Vagina (tissue), 2 donors: Measurements from ENCODE around the gene SZT2. TPM values are rescaled to one million over a fixed set of nuclear protein-coding genes. Genes with fewer than 3 reads are reported as not detected.
"Not testable (repeated sequence)": the region's sequence is repeated elsewhere in the genome, so short reads cannot be mapped to it uniquely, and the experiment has no call there.

Experiments used
- DNase-seq, 2 donors: peaks; one replicate each; pipeline ENCODE4 v3.0.0-alpha.2; 2017; ENCODE audit errors: extremely low spot score in 2 of 2
- H3K27ac ChIP-seq: fragments of 200-600 bp; sonication (generic); one replicate; pipeline ENCODE4 v1.5.1; 2019
- H3K27me3 ChIP-seq: fragments of 200-600 bp; sonication (generic); one replicate; pipeline ENCODE4 v1.5.1; 2019
- H3K36me3 ChIP-seq, 2 donors: fragments of 200-600 bp; sonication (generic); one replicate each; pipeline ENCODE4 v1.5.1; 2017 to 2019
- H3K4me1 ChIP-seq: fragments of 200-600 bp; sonication (generic); one replicate; pipeline ENCODE4 v1.5.1; 2019
- H3K4me3 ChIP-seq, 2 donors: fragments of 200-600 bp; sonication (generic); 1 replicate in 1 of 2; 2 replicates in 1 of 2; pipeline ENCODE4 v1.5.1; 2016 to 2019
- H3K9me3 ChIP-seq: fragments of 200-600 bp; sonication (generic); one replicate; pipeline ENCODE4 v1.5.1; 2019
- POLR2A ChIP-seq, 2 donors: fragments of 450-650 bp; IDR thresholded peaks; one replicate each; pipeline ENCODE4 v1.6.1; 2017; ENCODE audit warnings: antibody characterized with exemption in 2 of 2, mild to moderate bottlenecking in 2 of 2, moderate library complexity in 2 of 2
- POLR2AphosphoS5 ChIP-seq, 2 donors: sonication (generic); formaldehyde crosslinking; IDR thresholded peaks; one replicate each; pipeline ENCODE4 v1.9.0; 2017; ENCODE audit warnings: antibody characterized with exemption in 2 of 2, mild to moderate bottlenecking in 2 of 2, low read depth in 1 of 2; ENCODE audit not compliant: insufficient read depth in 1 of 2
- intact Hi-C: fragments of 100-400 bp; cut with DNase I; formaldehyde crosslinking; loops from one replicate; pipeline ENCODE4 v1.15.1; 2023
- total RNA-seq: library from RNA; depleted of rRNA; stranded (reverse); fragments of >200 nt; gene quantifications from one replicate; pipeline ENCODE4 v1.2.3, GENCODE V29; 2016
- TF ChIP-seq, protein P1 (sequence below), 3 experiments: fragments of 450-650 bp in 2 of 3; fragments of 200-600 bp in 1 of 3; sonication (generic) in 1 of 3; IDR thresholded peaks; one replicate each; pipeline ENCODE4 v1.5.1; 2017 to 2019; ENCODE audit warnings: antibody characterized with exemption in 3 of 3, mild to moderate bottlenecking in 2 of 3, moderate library complexity in 2 of 3

SZT2 gene
- total RNA-seq, 1 donor from 2014 or later, result 42.5 TPM

DNA sequence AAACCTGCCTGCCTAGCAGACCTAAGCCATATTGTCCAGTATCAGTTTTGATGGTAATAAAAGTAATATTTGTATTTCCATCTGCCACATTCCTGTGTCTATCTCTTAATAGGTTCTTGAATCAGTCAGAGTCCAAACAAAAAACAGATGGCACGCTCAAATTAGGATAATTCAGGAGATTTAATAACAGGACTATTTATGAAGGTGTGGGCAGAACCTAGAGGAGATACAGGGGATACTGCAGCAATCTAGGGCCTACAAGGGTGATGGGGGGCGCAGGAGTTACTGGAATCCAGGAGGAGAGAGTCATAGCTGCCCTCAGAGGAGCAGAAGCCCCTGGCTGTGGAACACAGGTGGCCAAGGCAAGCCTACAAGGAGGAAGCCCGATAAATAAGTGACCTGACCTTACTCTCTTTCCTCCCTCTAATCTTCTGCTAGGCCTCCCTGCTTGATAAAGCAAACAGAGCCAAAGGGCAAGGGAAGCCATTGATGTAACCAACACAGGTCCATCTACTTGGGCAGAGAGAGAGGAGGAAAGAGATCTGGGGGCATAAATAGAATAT lies 75.9 kb downstream of the SZT2 start:
- no peaks in the 10 kb centered on the region for H3K4me1 ChIP-seq
- H3K4me3 ChIP-seq, result no peak overlapping the region
- H3K36me3 ChIP-seq, result no peaks in the 10 kb centered on the region
- H3K9me3 ChIP-seq, result no peaks in the 10 kb centered on the region
- intact Hi-C loops, result no loop called here
- TF ChIP-seq POLR2A (IDR thresholded peaks at IDR 0.05) (no peak), POLR2AphosphoS5 (IDR thresholded peaks at IDR 0.05; ENCODE audit: insufficient read depth in 1 of 2, low read depth in 1 of 2) (no peak)
- TF ChIP-seq, protein P1, sequence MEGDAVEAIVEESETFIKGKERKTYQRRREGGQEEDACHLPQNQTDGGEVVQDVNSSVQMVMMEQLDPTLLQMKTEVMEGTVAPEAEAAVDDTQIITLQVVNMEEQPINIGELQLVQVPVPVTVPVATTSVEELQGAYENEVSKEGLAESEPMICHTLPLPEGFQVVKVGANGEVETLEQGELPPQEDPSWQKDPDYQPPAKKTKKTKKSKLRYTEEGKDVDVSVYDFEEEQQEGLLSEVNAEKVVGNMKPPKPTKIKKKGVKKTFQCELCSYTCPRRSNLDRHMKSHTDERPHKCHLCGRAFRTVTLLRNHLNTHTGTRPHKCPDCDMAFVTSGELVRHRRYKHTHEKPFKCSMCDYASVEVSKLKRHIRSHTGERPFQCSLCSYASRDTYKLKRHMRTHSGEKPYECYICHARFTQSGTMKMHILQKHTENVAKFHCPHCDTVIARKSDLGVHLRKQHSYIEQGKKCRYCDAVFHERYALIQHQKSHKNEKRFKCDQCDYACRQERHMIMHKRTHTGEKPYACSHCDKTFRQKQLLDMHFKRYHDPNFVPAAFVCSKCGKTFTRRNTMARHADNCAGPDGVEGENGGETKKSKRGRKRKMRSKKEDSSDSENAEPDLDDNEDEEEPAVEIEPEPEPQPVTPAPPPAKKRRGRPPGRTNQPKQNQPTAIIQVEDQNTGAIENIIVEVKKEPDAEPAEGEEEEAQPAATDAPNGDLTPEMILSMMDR (IDR thresholded peaks at IDR 0.05), result no peak
- DNase-seq, result no peak
- no peaks in the 10 kb centered on the region for H3K27me3 ChIP-seq
- H3K27ac ChIP-seq, result no peak overlapping the region

- intact Hi-C loops, result no loop called here
- Histone ChIP-seq H3K4me3 (no peak overlapping the region), H3K9me3 (no peaks in the 10 kb centered on the region), H3K27ac (no peak overlapping the region), H3K4me1 (no peaks in the 10 kb centered on the region), H3K27me3 (no peaks in the 10 kb centered on the region), H3K36me3 (no peaks in the 10 kb centered on the region)
- DNase-seq, result no peak
- no peak for TF ChIP-seq POLR2A (IDR thresholded peaks at IDR 0.05)
- TF ChIP-seq, protein P1 (IDR thresholded peaks at IDR 0.05), result no peak
Observed at GRCh38 chr1:43466403-43466802, 76.7 kb downstream of the SZT2 start.

DNA sequence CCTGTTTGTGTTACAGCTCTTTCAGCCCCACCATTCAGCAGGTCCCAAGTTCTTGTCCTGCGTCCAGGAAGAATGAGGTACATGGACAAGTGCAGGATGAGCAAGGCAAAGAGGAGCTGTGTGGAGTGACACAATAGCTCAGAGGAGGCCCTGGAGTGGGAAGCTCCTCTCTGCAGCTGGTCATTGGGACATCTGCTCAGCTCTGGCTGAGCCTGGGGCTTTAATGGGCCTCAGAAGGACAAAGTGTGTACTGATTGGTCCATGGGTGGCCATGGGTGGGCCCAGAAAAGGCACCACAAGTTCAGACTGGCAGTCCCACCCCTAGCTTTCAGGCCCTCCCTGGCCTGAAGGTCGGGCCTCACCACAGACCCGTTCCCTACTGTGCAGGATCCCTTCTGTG lies 78.7 kb downstream of the SZT2 start:
- H3K4me1 ChIP-seq, result no peaks in the 10 kb centered on the region
- TF ChIP-seq POLR2A (IDR thresholded peaks at IDR 0.05), result no peak
- TF ChIP-seq POLR2AphosphoS5 (IDR thresholded peaks at IDR 0.05; ENCODE audit: insufficient read depth in 1 of 2, low read depth in 1 of 2), result no peak
- TF ChIP-seq, protein P1 (IDR thresholded peaks at IDR 0.05), result no peak
- no peak overlapping the region for H3K4me3 ChIP-seq
- H3K27me3 ChIP-seq, result no peaks in the 10 kb centered on the region
- H3K27ac ChIP-seq, result no peak overlapping the region
- no peaks in the 10 kb centered on the region for H3K36me3 ChIP-seq
- intact Hi-C loops, result no loop called here
- no peaks in the 10 kb centered on the region for H3K9me3 ChIP-seq
- no peak for DNase-seq

DNA sequence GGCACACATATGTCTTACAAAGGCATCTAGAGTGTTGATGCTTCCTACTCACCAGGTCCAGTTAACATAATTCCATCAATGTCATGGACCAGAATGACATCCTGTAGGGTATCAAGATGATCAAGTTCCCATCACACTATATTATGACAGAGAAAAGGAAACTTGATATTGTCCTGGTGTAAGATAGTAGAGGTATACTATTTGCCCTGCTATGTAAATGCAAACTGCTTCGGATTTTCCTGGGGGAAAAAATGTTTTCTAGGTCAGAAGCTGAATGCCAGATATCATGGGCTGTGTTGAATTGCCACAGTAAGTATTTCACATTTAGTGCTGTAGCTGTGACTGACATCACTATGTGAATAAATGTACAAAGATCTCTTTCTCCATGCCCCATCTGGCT lies 80.2 kb downstream of the SZT2 start:
- no peak overlapping the region for H3K4me3 ChIP-seq
- H3K4me1 ChIP-seq, result no peaks in the 10 kb centered on the region
- TF ChIP-seq, protein P1 (IDR thresholded peaks at IDR 0.05), result no peak
- no peak for TF ChIP-seq POLR2A (IDR thresholded peaks at IDR 0.05)
- DNase-seq, result no peak
- H3K36me3 ChIP-seq, result no peaks in the 10 kb centered on the region
- no peak overlapping the region for H3K27ac ChIP-seq
- intact Hi-C loops, result loop anchor here (10.0 kb wide), 1 partner anchor 1235 kb away; no protein-coding TSS in a partner anchor
- no peaks in the 10 kb centered on the region for H3K9me3 ChIP-seq
- H3K27me3 ChIP-seq, result no peaks in the 10 kb centered on the region

DNA sequence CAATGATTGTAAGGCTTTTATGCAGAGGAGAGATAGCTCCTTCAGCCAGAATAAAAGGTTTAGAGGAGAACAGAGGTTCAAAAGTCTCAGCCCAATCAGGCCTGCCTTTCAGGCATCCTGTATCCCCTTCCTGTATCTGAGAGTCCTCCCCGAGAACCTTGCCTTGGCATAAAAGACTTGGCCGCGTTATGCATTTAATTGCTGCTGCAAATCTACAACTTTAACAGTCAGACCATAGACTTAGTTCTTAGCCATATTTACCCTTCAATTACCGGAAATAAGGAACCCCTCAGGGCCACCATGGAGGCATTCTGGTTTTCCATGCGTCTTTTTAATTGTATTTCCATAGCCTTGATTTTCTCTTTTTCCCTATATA lies 82.4 kb downstream of the SZT2 start:
- H3K9me3 ChIP-seq, result no peaks in the 10 kb centered on the region
- intact Hi-C loops, result loop anchor here (10.0 kb wide), 1 partner anchor 1237 kb away; no protein-coding TSS in a partner anchor
- no peak for TF ChIP-seq POLR2A (IDR thresholded peaks at IDR 0.05)
- no peak for TF ChIP-seq POLR2AphosphoS5 (IDR thresholded peaks at IDR 0.05; ENCODE audit: insufficient read depth in 1 of 2, low read depth in 1 of 2)
- TF ChIP-seq, protein P1 (IDR thresholded peaks at IDR 0.05), result no peak
- H3K27ac ChIP-seq, result no peak overlapping the region
- H3K4me1 ChIP-seq, result no peaks in the 10 kb centered on the region
- no peak overlapping the region for H3K4me3 ChIP-seq
- DNase-seq, result no peak
- H3K36me3 ChIP-seq, result no peaks in the 10 kb centered on the region
- H3K27me3 ChIP-seq, result no peaks in the 10 kb centered on the region

DNA sequence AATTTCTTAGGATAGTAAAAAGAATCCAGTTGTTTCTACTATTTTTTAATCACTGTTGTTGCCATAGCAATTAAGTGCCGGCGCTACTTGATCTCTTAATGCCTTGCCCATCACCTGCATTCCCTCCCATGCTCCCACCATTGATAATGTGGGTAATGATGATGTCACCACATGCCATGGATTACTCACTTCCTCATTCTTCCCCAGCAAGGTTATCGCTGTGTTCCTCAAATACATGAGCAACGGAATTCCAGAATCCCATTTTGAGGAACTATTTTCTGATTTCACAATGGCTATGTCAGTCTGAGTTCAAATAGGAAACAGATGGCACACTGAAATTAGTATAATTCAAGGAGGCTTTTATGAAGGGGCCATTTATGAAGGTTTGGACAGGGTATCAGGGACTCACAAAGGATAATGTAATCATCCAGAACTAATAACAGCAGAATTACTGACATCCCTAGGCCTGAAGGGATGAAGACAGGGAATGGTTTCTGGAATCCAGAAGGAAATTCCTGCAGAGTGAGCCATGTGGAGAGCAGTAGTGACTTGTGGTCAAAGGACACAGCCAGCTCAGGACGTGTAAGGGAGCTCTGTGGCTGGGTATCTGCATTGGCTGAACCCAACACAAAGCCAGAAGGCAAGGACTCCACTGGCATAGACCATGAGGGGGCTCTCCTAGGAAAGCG lies 82.9 kb downstream of the SZT2 start:
- not testable (repeated sequence) for H3K36me3 ChIP-seq, H3K4me1 ChIP-seq, H3K27me3 ChIP-seq, DNase-seq, H3K9me3 ChIP-seq, H3K27ac ChIP-seq, H3K4me3 ChIP-seq
- intact Hi-C loops, result loop anchor here (10.0 kb wide), 1 partner anchor 1238 kb away; no protein-coding TSS in a partner anchor
